Activated CD8-positive, alpha-beta T cell treated with anti-CD3 and anti-CD28 coated beads, Interleukin-2, amount 10 ng/mL, durations not matched to agents 7 days and 5 days (primary cell): ENCODE results near the gene ARID3C. TPM values are rescaled to one million over a fixed set of nuclear protein-coding genes. Genes with fewer than 3 reads are reported as not detected.

Experiments
- ATAC-seq: fragments of 150-1000 bp; cut with Tn5 transposase; one replicate; pipeline ENCODE4 v1.10.0; 2021; ENCODE audit warnings: moderate library complexity
- CTCF ChIA-PET: fragments of 350-600 bp; sonication (Branson Sonifier 250); formaldehyde crosslinking; loops from one replicate; lab custom pipeline; 2021; ENCODE audit warnings: antibody characterized with exemption; lab: Charles Lee
- POLR2A ChIA-PET: fragments of 350-600 bp; sonication (Branson Sonifier 250); formaldehyde crosslinking; loops from one replicate; lab custom pipeline; 2021; ENCODE audit warnings: antibody characterized with exemption; lab: Charles Lee
- DNase-seq: peaks from one replicate; pipeline ENCODE4 v3.0.0-alpha.2; 2020
- H3K27ac Mint-ChIP-seq: one replicate; pipeline ENCODE4 v1.8.0; 2021; ENCODE audit warnings: mild to moderate bottlenecking, mixed read lengths
- H3K27me3 Mint-ChIP-seq: one replicate; pipeline ENCODE4 v1.8.0; 2021; ENCODE audit warnings: low read depth, mixed read lengths
- H3K36me3 Mint-ChIP-seq: one replicate; pipeline ENCODE4 v1.8.0; 2021; ENCODE audit warnings: low read depth, mixed read lengths
- H3K4me1 Mint-ChIP-seq: one replicate; pipeline ENCODE4 v1.8.0; 2021; ENCODE audit warnings: low read depth, mixed read lengths
- H3K4me3 Mint-ChIP-seq: one replicate; pipeline ENCODE4 v1.8.0; 2021; ENCODE audit warnings: mild to moderate bottlenecking, mixed read lengths
- H3K9me3 Mint-ChIP-seq: one replicate; pipeline ENCODE4 v1.8.0; 2022; ENCODE audit warnings: mixed read lengths; ENCODE audit not compliant: insufficient read depth
- total RNA-seq, 2 experiments: library from RNA; stranded (reverse); gene quantifications; one replicate each; pipeline ENCODE4 v1.2.3, GENCODE V29; 2021

Gene ARID3C
- total RNA-seq, result under 1 TPM in 1 of 2 experiments, not detected in 1; 0.34 TPM

- ChIA-PET CTCF (interaction anchor here (1.1 to 1.3 kb wide), 2 partner anchors 8 to 15 kb away, joined by 6 to 7 read pairs; partner anchors contain the start of gene DCTN3), POLR2A (interaction anchor here (1.3 kb wide), 1 partner anchor 9 kb away, joined by 8 read pairs; the partner anchor contains the start of gene DCTN3)
- DNase-seq (peak; percentile 36), ATAC-seq (peak; percentile 85)
- no peak within 1 kb of the TSS for H3K27ac Mint-ChIP-seq
- H3K4me1 Mint-ChIP-seq, result peaks cover 15% of the 10 kb centered on the region
- H3K27me3 Mint-ChIP-seq, result peaks cover 58% of the 10 kb centered on the region
- no peaks in the 10 kb centered on the region for H3K36me3 Mint-ChIP-seq
- no peaks in the 10 kb centered on the region for H3K9me3 Mint-ChIP-seq
- H3K4me3 Mint-ChIP-seq, result peak within 1 kb of the TSS; percentile 73
Measured at GRCh38 chr9:34628656-34629490, at the start of gene ARID3C. Gene ARID3C (minus strand): TSS chr9:34629066. CDS start chr9:34628014, 1,052 bp downstream.

DNA sequence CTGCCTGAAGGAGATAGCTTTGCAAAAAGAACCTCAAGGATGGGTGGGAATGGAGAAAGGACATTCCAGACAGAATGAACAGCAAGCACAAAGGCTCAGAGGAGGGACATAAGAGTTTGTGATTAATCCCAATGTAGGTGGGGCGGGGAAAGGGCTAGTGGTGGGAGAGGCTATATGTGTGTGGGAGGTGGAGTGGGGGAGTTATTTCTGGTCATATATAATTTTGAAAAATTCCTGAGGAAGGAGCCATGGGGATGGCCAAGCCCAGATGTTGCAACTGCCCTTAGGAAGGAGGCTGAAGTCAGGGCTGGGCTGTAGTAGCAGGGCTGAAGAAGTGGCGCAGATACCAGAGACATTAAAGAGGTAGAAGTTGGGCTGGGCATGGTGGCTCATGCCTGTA lies 47.0 kb upstream of the ARID3C start:
- ChIA-PET CTCF (interaction anchor here (1.5 to 5.1 kb wide), 2 partner anchors 26 to 42 kb away, joined by 3 to 47 read pairs; no protein-coding TSS in a partner anchor), POLR2A (no interaction called here)
- H3K36me3 Mint-ChIP-seq, result no peaks in the 10 kb centered on the region
- DNase-seq (no peak), ATAC-seq (no peak)
- H3K9me3 Mint-ChIP-seq, result no peaks in the 10 kb centered on the region
- H3K27ac Mint-ChIP-seq, result no peak overlapping the region
- H3K4me3 Mint-ChIP-seq, result no peak overlapping the region
- H3K27me3 Mint-ChIP-seq, result no peaks in the 10 kb centered on the region
- H3K4me1 Mint-ChIP-seq, result no peaks in the 10 kb centered on the region

- ChIA-PET CTCF (interaction anchor here (0.9 to 5.1 kb wide), 4 partner anchors 27 to 224 kb away, joined by 3 to 47 read pairs (median 4); partner anchors contain the start of gene GALT), POLR2A (no interaction called here)
- ATAC-seq (peak; percentile 85), DNase-seq (peak; percentile 71)
- Mint-ChIP-seq H3K27ac (no peak overlapping the region), H3K9me3 (no peaks in the 10 kb centered on the region), H3K36me3 (no peaks in the 10 kb centered on the region), H3K27me3 (no peaks in the 10 kb centered on the region), H3K4me3 (no peak overlapping the region), H3K4me1 (no peaks in the 10 kb centered on the region)
Measured at GRCh38 chr9:34675048-34675714, 46.3 kb upstream of the ARID3C start.

- DNase-seq (no peak), ATAC-seq (no peak)
- no peaks in the 10 kb centered on the region for H3K4me1 Mint-ChIP-seq
- H3K27me3 Mint-ChIP-seq, result no peaks in the 10 kb centered on the region
- H3K9me3 Mint-ChIP-seq, result peaks cover under 1% of the 10 kb centered on the region
- ChIA-PET CTCF (interaction anchor here (1.1 to 5.1 kb wide), 2 partner anchors 28 to 225 kb away, joined by 3 to 47 read pairs; no protein-coding TSS in a partner anchor), POLR2A (no interaction called here)
- peaks cover 4% of the 10 kb centered on the region for H3K36me3 Mint-ChIP-seq
- H3K27ac Mint-ChIP-seq, result no peak overlapping the region
- no peak overlapping the region for H3K4me3 Mint-ChIP-seq
Measured at GRCh38 chr9:34674440-34674839, 45.6 kb upstream of the ARID3C start.

DNA sequence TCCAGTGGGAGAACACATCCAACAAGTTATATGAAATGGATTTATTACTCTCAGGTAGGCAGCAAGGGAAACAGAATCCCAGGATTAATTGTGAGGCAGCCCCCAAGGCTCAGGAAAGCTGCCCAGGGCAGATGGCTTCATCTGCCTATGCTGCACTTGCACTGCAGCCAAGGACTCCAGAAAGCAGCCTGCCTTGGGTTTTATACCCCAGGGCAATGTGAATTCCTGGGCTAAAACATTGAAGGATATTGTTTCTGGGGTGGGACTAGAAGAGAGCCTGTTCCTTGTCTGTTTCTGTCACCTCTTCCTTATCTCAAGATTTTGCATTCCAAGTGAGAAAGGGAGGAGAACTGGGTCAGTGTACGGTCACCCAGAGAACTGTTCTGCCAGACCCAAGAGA lies 42.4 kb upstream of the ARID3C start:
- no peak for DNase-seq
- no peak overlapping the region for H3K4me3 Mint-ChIP-seq
- ChIA-PET POLR2A (no interaction called here), CTCF (no interaction called here)
- no peak overlapping the region for H3K27ac Mint-ChIP-seq
- peaks cover 14% of the 10 kb centered on the region for H3K36me3 Mint-ChIP-seq
- no peak for ATAC-seq
- peaks cover 2% of the 10 kb centered on the region for H3K27me3 Mint-ChIP-seq
- H3K4me1 Mint-ChIP-seq, result peaks cover 5% of the 10 kb centered on the region
- peaks cover 5% of the 10 kb centered on the region for H3K9me3 Mint-ChIP-seq

DNA sequence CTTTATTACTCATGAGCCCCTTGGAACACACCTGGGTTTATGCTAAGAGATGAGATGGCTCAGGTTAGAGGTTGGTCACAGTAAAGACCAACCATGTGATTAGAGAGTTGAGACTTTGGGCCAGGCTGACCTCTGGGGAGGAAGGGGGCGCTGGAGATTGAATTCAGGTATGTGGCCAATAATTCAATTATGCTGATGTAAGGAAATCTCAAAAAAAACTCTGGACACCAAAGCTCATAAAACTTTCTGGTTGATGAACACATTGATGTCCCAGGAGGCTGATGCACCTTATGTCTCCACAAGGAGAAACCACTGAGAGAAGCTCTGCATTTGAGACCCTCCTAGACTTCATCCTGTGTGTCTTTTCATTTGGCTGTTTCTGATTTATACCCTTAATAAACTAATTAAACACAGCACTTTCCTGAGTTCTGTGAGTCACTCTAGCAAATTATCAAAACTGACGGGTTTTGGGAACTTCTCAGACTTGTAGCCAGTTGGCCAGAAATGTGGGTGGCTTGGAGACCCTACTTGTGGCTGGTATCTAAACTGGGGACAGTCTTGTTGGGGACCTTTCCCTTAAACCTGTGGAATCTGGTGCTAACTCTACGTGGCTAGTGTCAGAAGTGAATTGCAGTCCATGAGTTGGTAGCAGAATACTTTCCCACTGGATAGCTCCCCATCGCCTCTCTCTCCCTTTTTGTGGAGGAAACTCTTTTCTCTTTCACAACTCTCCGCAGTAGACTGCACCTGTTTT lies 41.1 kb upstream of the ARID3C start:
- H3K4me3 Mint-ChIP-seq, result no peak overlapping the region
- peaks cover 14% of the 10 kb centered on the region for H3K36me3 Mint-ChIP-seq
- peaks cover 2% of the 10 kb centered on the region for H3K27me3 Mint-ChIP-seq
- peaks cover 5% of the 10 kb centered on the region for H3K9me3 Mint-ChIP-seq
- CTCF ChIA-PET, result interaction anchor here (1.7 kb wide), 1 partner anchor 32 kb away, joined by 10 read pairs; no protein-coding TSS in a partner anchor
- peaks cover 8% of the 10 kb centered on the region for H3K4me1 Mint-ChIP-seq
- H3K27ac Mint-ChIP-seq, result no peak overlapping the region
- DNase-seq (no peak), ATAC-seq (no peak)
- POLR2A ChIA-PET, result no interaction called here

DNA sequence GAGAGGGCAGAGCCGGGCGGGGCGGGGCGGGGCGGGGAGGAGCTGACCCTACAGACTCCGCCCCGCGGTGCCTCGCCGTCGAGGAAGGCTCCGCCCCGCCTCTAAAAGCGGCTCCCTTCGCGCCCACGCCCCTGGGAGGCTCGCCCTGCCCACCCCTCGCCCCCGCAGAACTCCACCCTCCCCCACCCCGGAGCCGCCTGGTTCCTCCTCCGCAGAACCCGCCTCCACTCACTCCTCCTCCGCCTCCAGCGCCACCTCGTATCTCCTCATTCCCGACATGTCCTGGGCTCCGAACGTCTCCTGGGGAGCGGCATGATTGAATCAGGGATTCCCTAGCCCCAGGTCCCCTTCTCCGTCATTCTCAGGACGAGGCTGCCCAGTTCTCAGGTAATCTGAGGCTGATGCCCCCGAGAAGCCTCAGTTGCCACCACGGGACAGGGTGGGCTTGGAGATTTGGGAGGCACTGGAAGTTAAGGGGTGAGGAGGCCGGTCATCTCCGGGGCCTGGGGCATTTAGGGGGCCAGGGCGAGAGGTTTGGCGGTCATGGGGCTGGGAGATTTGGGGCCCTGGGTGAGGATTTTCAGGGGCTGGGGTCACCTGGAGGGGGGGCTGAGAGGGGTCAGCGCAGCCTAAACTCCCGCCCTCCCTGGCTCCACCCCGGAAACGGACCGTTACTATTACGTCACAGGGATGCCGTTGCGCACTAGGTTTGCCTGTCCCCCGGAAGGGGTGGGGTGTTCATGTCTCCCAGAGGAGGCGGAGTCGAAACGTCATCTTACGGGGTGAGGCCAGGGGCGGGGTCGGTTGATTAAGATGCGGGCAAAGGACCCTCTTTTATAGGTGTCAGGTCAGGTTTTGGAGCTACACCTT lies 36.8 kb upstream of the ARID3C start:
- Mint-ChIP-seq H3K4me1 (peaks cover 43% of the 10 kb centered on the region), H3K36me3 (peaks cover 18% of the 10 kb centered on the region), H3K9me3 (peaks cover 5% of the 10 kb centered on the region), H3K27ac (peak overlapping the region; percentile 93), H3K4me3 (peak overlapping the region; percentile 84), H3K27me3 (peaks cover 2% of the 10 kb centered on the region)
- ChIA-PET POLR2A (interaction anchor here (1.0 to 1.8 kb wide), 4 partner anchors 9 to 208 kb away, joined by 3 to 10 read pairs (median 5); partner anchors contain the start of genes GALT and SIGMAR1), CTCF (interaction anchor here (1.0 to 6.3 kb wide), 11 partner anchors 7 to 53 kb away, joined by 3 to 86 read pairs (median 6); partner anchors contain the start of genes GALT, IL11RA, RPP25L and SIGMAR1)
- peak; percentile 76 for ATAC-seq
- DNase-seq, result peak; percentile 91

GRCh38 chr9:34665067-34665380 lies 36.2 kb upstream of the ARID3C start:
- ChIA-PET POLR2A (interaction anchor here (0.7 to 1.8 kb wide), 5 partner anchors 9 to 208 kb away, joined by 3 to 10 read pairs (median 5); partner anchors contain the start of genes GALT and SIGMAR1), CTCF (interaction anchor here (0.7 to 6.3 kb wide), 15 partner anchors 8 to 415 kb away, joined by 3 to 86 read pairs (median 4); partner anchors contain the start of genes FANCG, GALT, IL11RA and RPP25L)
- Mint-ChIP-seq H3K27ac (peak overlapping the region; percentile 93), H3K36me3 (peaks cover 23% of the 10 kb centered on the region), H3K4me1 (peaks cover 43% of the 10 kb centered on the region), H3K27me3 (peaks cover 2% of the 10 kb centered on the region), H3K9me3 (peaks cover 5% of the 10 kb centered on the region), H3K4me3 (peak overlapping the region; percentile 84)
- DNase-seq (no peak), ATAC-seq (no peak)

GRCh38 chr9:34664281-34665066 lies 35.6 kb upstream of the ARID3C start:
- Mint-ChIP-seq H3K9me3 (peaks cover 5% of the 10 kb centered on the region), H3K4me3 (peak overlapping the region; percentile 84), H3K27ac (peak overlapping the region; percentile 86), H3K4me1 (peaks cover 43% of the 10 kb centered on the region), H3K36me3 (peaks cover 21% of the 10 kb centered on the region), H3K27me3 (peaks cover 2% of the 10 kb centered on the region)
- peak; percentile 88 for DNase-seq
- CTCF ChIA-PET, result interaction anchor here (0.7 to 6.3 kb wide), 18 partner anchors 8 to 415 kb away, joined by 3 to 86 read pairs (median 4); partner anchors contain the start of genes FANCG, GALT, IL11RA and RPP25L
- POLR2A ChIA-PET, result interaction anchor here (0.7 to 1.8 kb wide), 6 partner anchors 8 to 207 kb away, joined by 3 to 10 read pairs (median 4); partner anchors contain the start of genes GALT and SIGMAR1
- peak; percentile 58 for ATAC-seq
